RWPE1 (cell line): ENCODE results near the gene INHA.

Experiments used
- CTCF ChIA-PET: fragments of 350-600 bp; sonication (Branson Sonifier 250); formaldehyde crosslinking; extraction: SDS; loops from one replicate; lab custom pipeline; 2021; lab: Yijun Ruan, JAX
- POLR2A ChIA-PET: fragments of 400-600 bp; formaldehyde crosslinking; extraction: SDS; loops from one replicate; lab custom pipeline; 2020; ENCODE audit warnings: antibody characterized with exemption; ENCODE audit not compliant: low non-redundant PET; lab: Yijun Ruan, JAX
- DNase-seq: peaks from one replicate; pipeline ENCODE4 v3.0.0; 2012; ENCODE audit warnings: low spot score
- H3K27ac ChIP-seq: fragments of 450-650 bp; 2 replicates; pipeline ENCODE4 v1.5.1; 2017
- CTCF ChIP-seq: fragments of 450-650 bp; conservative IDR thresholded peaks from 2 replicates; pipeline ENCODE4 v1.5.1; 2017; ENCODE audit warnings: low read depth, mild to moderate bottlenecking

INHA gene

DNA sequence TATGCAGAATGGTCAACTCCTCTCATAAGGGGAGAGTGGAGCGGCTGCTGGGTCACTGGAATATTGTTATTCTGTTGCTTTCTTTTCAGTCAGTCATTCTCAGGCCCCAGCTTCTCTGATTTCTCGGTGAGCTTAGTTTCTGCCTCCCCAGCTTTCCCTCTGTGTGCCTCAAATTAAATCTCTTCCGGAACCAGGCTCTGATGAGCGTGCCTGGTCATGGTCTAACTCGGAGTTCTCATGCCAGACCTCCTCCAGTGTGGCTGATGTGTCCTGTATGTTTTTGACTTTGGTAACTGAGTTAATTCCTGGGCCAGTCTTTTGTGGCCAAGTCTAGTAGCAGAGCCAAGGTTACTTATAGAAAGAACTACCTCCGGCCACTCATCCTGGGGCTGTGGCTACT, 20.6 kb downstream of the INHA start:
- POLR2A ChIA-PET: no interaction called here
- CTCF ChIA-PET: no interaction called here
- no peak for DNase-seq
- H3K27ac ChIP-seq: no peak overlapping the region
- no peak for TF ChIP-seq CTCF

DNA sequence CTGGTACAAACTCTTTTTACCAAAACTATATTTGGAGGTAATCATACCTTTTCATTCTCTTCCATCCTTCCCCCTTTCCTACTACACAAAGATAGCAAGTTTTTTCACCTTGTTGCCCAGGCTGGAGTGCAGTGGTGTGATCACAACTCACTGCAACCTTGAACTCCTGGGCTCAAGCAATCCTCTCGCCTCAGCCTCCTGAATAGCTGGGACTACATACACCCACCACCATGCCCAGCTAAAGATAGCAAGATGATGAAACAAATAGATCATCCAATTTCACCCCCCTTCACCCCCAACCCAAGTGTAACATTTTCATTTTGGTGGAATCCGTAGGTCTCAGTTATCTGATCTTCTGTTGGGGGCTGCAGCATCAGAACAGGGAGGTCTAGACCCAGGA, 21.0 kb downstream of the INHA start:
- DNase-seq: no peak
- TF ChIP-seq CTCF: no peak
- ChIA-PET POLR2A (no interaction called here), CTCF (no interaction called here)
- H3K27ac ChIP-seq: no peak overlapping the region

DNA sequence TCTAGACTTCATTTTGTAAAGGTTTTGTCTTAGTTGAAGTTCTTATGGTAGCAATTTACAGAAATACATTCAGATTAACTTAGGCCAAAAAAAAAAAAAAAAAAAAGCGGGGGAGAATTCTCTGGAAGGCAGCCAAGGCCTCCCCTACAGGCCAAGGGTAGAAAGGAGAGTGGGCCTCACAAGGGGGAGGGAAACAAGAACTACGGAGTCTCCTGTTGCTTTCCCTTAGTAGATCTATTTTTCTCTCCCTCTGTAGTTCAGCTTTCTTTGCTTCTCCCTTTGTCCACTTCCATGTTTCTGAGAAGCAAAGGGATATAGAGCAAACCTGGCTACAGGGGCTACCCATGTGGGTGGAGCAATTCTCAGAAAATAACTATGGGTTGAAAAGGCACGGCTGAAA, 23.1 kb downstream of the INHA start:
- H3K27ac ChIP-seq: no peak overlapping the region
- ChIA-PET CTCF (interaction anchor here (0.6 to 0.8 kb wide), 2 partner anchors 43 to 322 kb away, joined by 3 read pairs; no protein-coding TSS in a partner anchor), POLR2A (no interaction called here)
- TF ChIP-seq CTCF: no peak
- no peak for DNase-seq

DNA sequence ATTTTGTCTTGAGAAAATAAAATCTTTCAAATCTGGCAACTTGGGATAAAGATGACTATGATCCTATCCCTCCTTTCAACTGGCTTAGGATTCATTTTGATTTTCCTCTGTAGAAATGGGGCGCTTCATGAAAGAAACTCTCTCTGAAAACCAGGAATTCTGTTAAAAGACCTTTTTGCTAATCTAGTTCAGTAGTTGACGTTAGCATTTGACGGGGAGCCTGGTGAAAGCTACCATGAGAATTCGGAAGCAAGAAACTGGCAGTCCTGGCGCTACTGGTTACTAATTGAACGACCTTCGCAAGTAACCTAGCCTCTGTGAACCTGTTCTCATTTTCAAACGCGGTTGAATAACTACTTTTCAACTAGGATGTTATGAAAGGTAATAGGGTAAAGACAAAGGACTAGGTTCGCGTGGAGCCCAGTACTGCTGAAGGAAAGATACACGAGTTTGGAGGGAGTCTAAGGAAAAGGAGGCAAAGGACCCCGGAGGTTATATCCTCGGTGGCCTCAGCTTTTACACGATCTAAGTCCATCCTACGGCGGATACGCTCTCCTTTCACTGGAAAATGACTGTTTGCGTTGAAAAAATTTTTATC, 24.9 kb downstream of the INHA start:
- H3K27ac ChIP-seq: peak overlapping the region; percentile 89
- no peak for TF ChIP-seq CTCF
- ChIA-PET CTCF (interaction anchor here (0.5 to 1.6 kb wide), 3 partner anchors 36 to 87 kb away, joined by 3 to 5 read pairs (median 5); no protein-coding TSS in a partner anchor), POLR2A (interaction anchor here (1.1 to 1.3 kb wide), 2 partner anchors 26 to 309 kb away, joined by 3 to 4 read pairs; partner anchors contain the start of gene OBSL1)
- DNase-seq: no peak

DNA sequence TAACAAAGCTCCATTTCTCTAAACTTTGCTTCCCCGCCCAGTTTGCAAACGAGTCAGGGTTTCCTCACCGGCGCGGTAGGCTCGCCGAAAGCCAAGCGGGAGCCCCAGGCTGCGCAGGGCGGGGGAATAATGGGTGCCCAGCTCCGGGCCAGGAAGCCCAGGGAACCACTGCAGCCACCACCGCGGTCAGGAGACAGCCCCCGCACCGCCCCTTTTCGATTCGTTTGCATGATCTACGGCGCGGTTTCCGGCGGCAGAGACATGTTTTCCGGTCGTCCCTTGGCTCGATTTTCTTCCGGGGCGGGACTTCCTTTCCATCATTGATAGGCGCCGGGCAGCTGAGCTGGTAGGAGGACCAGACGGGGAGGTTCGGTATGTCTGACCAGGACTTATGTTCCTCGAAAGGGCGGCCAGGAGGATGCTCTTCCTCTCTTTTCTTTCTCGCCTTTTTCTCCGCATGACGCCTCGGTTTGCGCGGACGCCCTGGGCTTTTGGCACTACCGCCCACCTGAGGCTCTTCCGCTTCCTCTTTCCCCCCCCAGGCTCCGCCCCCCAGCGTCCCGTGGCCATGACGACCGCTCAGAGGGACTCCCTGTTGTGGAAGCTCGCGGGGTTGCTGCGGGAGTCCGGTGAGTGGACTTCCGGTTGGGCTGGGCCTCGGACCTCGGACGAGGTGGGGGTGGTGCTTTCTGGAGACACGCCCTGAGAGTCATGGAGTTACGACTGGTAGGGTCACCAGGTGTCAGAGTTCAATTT, 25.6 kb downstream of the INHA start, which contains the start of gene STK11IP:
TSS of gene STK11IP (plus strand) at position 306 of the 756 bp plus-strand sequence. CDS start at position 569, 263 bp downstream.
- CTCF ChIA-PET: interaction anchor here (0.6 to 1.6 kb wide), 3 partner anchors 28 to 45 kb away, joined by 3 to 5 read pairs (median 5); no protein-coding TSS in a partner anchor
- no peak for TF ChIP-seq CTCF
- H3K27ac ChIP-seq: peak within 1 kb of the TSS; percentile 89
- peak; percentile 99 for DNase-seq
- POLR2A ChIA-PET: interaction anchor here (1.1 to 1.3 kb wide), 2 partner anchors 27 to 310 kb away, joined by 3 to 4 read pairs; partner anchors contain the start of gene OBSL1

DNA sequence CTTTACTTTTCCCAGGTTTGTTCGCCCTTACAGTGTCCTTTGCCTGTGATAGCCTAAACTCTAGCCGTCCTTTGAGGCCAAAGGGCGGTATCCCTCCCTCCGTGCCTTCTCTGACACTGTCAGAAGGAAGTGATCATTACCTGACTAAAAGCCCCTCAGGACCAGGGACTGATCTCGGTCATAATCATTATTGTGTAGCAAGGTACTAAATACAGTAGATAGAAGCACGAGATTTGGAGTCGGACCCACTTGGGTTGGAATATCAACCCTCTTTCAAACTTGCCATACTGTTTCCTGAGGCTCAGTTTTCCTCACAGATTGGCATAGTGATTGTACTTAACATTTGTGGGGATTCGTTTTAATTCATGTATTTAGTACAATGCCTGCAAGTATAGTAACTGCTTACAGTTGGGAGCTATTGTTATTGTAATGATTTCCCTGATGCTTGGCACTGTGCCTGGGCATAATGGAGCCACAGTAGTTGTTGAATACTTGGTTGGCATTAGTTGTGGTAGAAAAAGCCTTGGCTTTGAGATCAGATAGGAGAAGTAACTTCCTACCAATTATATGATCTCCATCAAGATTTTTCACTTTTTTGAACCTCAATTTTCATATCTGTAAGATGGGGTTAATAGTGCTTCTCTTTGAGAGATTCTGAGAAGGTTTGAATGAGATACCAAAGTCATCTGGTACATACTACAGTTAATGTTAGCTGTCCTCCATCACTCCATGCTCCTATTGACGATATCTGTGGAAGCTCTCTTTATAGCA, 26.4 kb downstream of the INHA start:
- DNase-seq: no peak
- peak overlapping the region; percentile 89 for H3K27ac ChIP-seq
- ChIA-PET CTCF (interaction anchor here (0.6 to 1.6 kb wide), 2 partner anchors 38 to 474 kb away, joined by 5 read pairs; no protein-coding TSS in a partner anchor), POLR2A (no interaction called here)
- TF ChIP-seq CTCF: no peak
